ENCODE data around the gene LLGL1. TPM values are rescaled to one million over a fixed set of nuclear protein-coding genes. Genes with fewer than 3 reads are reported as not detected.

LLGL1 gene
- total and polyA plus RNA-seq, 9 donors = 18.3 to 35.5 (median 28.7) TPM

- Histone ChIP-seq H3K36me3 (ENCODE audit: control insufficient read depth, insufficient read depth, low read length) (peaks cover 77% of the 10 kb centered on the region), H3K4me3 (ENCODE audit: low read length) (no peak overlapping the region), H3K27me3 (ENCODE audit: control insufficient read depth, insufficient read depth, low read length) (no peaks in the 10 kb centered on the region), H3K27ac (ENCODE audit: low read length) (no peak overlapping the region), H3K9me3 (replicated peaks; ENCODE audit: control insufficient read depth, low read depth, low read length) (no peaks in the 10 kb centered on the region), H3K4me1 (ENCODE audit: control insufficient read depth, insufficient read depth, low read length) (no peaks in the 10 kb centered on the region)
- 98% methylated on average over 11 of the region's 11 CpGs for whole genome bisulfite sequencing (ENCODE audit: insufficient coverage)
- no peak for DNase-seq
These were observed 59.9 kb downstream of the LLGL1 start for GRCh38 chr17:18285296-18285695.

GRCh38 chr17:18291718-18292540 is 66.5 kb downstream of the LLGL1 start:
- Histone ChIP-seq H3K27me3 (ENCODE audit: control insufficient read depth, insufficient read depth, low read length) (no peaks in the 10 kb centered on the region), H3K27ac (ENCODE audit: low read length) (no peak overlapping the region), H3K4me1 (ENCODE audit: control insufficient read depth, insufficient read depth, low read length) (no peaks in the 10 kb centered on the region), H3K9me3 (replicated peaks; ENCODE audit: control insufficient read depth, low read depth, low read length) (no peaks in the 10 kb centered on the region), H3K36me3 (ENCODE audit: control insufficient read depth, insufficient read depth, low read length) (peaks cover 58% of the 10 kb centered on the region), H3K4me3 (ENCODE audit: low read length) (no peak overlapping the region)
- DNase-seq = no peak
- 65% methylated on average over 2 of the region's 15 CpGs for WGBS (ENCODE audit: insufficient coverage)

Other genes starting within 250 kb of the LLGL1 start
- 16.8 TPM for gene ATPAF2, start 186.5 kb upstream of the LLGL1 start, total RNA-seq
- 10 to 100 TPM; 14.1 to 21.7 (median 16.1) TPM for gene ATPAF2, start 186.5 kb upstream of the LLGL1 start, polyA plus RNA-seq (ENCODE audit: insufficient read depth in 1 of 8, insufficient read length in 8 of 8, low replicate concordance in 1 of 8)
- 7.0 TPM for gene GID4, start 186.2 kb upstream of the LLGL1 start, total RNA-seq
- 10 to 100 TPM; 10.6 to 12.2 (median 11.3) TPM for gene GID4, start 186.2 kb upstream of the LLGL1 start, polyA plus RNA-seq (ENCODE audit: insufficient read depth in 1 of 8, insufficient read length in 8 of 8, low replicate concordance in 1 of 8)
- 29.6 TPM for gene DRG2, start 137.7 kb upstream of the LLGL1 start, total RNA-seq
- 10 to 100 TPM; 22.9 to 30.7 (median 25.8) TPM for gene DRG2, start 137.7 kb upstream of the LLGL1 start, polyA plus RNA-seq (ENCODE audit: insufficient read depth in 1 of 8, insufficient read length in 8 of 8, low replicate concordance in 1 of 8)
- gene MYO15A, start 116.9 kb upstream of the LLGL1 start, total RNA-seq = 0.58 TPM
- 1 to 10 TPM in 5 of 8 donors, under 1 TPM in 3; 0.75 to 1.8 (median 1.3) TPM for gene MYO15A, start 116.9 kb upstream of the LLGL1 start, polyA plus RNA-seq (ENCODE audit: insufficient read depth in 1 of 8, insufficient read length in 8 of 8, low replicate concordance in 1 of 8)
- 56.5 TPM for gene ALKBH5, start 41.8 kb upstream of the LLGL1 start, total RNA-seq
- 10 to 100 TPM; 60.8 to 72.3 (median 67.4) TPM for gene ALKBH5, start 41.8 kb upstream of the LLGL1 start, polyA plus RNA-seq (ENCODE audit: insufficient read depth in 1 of 8, insufficient read length in 8 of 8, low replicate concordance in 1 of 8)
- gene FLII, start 33.1 kb downstream of the LLGL1 start, total RNA-seq = 129 TPM
- 100 to 1,000 TPM; 147 to 181 (median 172) TPM for gene FLII, start 33.1 kb downstream of the LLGL1 start, polyA plus RNA-seq (ENCODE audit: insufficient read depth in 1 of 8, insufficient read length in 8 of 8, low replicate concordance in 1 of 8)
- gene MIEF2, start 35.0 kb downstream of the LLGL1 start, total RNA-seq = 13.3 TPM
- 10 to 100 TPM; 12.0 to 15.5 (median 14.1) TPM for gene MIEF2, start 35.0 kb downstream of the LLGL1 start, polyA plus RNA-seq (ENCODE audit: insufficient read depth in 1 of 8, insufficient read length in 8 of 8, low replicate concordance in 1 of 8)
- gene TOP3A, start 89.4 kb downstream of the LLGL1 start, total RNA-seq = 26.1 TPM
- 10 to 100 TPM; 22.4 to 34.4 (median 28.2) TPM for gene TOP3A, start 89.4 kb downstream of the LLGL1 start, polyA plus RNA-seq (ENCODE audit: insufficient read depth in 1 of 8, insufficient read length in 8 of 8, low replicate concordance in 1 of 8)
- gene SMCR8, start 89.7 kb downstream of the LLGL1 start, total RNA-seq = 6.9 TPM
- 10 to 100 TPM in 1 of 8 donors, 1 to 10 TPM in 7; 6.3 to 10.2 (median 9.1) TPM for gene SMCR8, start 89.7 kb downstream of the LLGL1 start, polyA plus RNA-seq (ENCODE audit: insufficient read depth in 1 of 8, insufficient read length in 8 of 8, low replicate concordance in 1 of 8)
- gene SHMT1, start 137.9 kb downstream of the LLGL1 start, total RNA-seq = 11.3 TPM
- gene SHMT1, start 137.9 kb downstream of the LLGL1 start, polyA plus RNA-seq (ENCODE audit: insufficient read depth in 1 of 8, insufficient read length in 8 of 8, low replicate concordance in 1 of 8) = 10 to 100 TPM in 6 of 8 donors, 1 to 10 TPM in 2; 7.0 to 14.1 (median 10.9) TPM
- gene EVPLL, start 152.1 kb downstream of the LLGL1 start, total RNA-seq = not detected
- gene EVPLL, start 152.1 kb downstream of the LLGL1 start, polyA plus RNA-seq (ENCODE audit: insufficient read depth in 1 of 8, insufficient read length in 8 of 8, low replicate concordance in 1 of 8) = under 1 TPM in 2 of 8 donors, not detected in 6; 0.23 to 0.25 TPM